Measurements from ENCODE around the gene ATF7IP2. TPM values are rescaled to one million over a fixed set of nuclear protein-coding genes. Genes with fewer than 3 reads are reported as not detected.
"Not testable (repeated sequence)": the region's sequence is repeated elsewhere in the genome, so short reads cannot be mapped to it uniquely, and the experiment has no call there.

The ATF7IP2 gene
- total and polyA plus RNA-seq, 2 of the 13 experiments (the other 11 are each of a cell fraction or from before 2014, with no cell fraction given): 117 to 217 TPM

DNA sequence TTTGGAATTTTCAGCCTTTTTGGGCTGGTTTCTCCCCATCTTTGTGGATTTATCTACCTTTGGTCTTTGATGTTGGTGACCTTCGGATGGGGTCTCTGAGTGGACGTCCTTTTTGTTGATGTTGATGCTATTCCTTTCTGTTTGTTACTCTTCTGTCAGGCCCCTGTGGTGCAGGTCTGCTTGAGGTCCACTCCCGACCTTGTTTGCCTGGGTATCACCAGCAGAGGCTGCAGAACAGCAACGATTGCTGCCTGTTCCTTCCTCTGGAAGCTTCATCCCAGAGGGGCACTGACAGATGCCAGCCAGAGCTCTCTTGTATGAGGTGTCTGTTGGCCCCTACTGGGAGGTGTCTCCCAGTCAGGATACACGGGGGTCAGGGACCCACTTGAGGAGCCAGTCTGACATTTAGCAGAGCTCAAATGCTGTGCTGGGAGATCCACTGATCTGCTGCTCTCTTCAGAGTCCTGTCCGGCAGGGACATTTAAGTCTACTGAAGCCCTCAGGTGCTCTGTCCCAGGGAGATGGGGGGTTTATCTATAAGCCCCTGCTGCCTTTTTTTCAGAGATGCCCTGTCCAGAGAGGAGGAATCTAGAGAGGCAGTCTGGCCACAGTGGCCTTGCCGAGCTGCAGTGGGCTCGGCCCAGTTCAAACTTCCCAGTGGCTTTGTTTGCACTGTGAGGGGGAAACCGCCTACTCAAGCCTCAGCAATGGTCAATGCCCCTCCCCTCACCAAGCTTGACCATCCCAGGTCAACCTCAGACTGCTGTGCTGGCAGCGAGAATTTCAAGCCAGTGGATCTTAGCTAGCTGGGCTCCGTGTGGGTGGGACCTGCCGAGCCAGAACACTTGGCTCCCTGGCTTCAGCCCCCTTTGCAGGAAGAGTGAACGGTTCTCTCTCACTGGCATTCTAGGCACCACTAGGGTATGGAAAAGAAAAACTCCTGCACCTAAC, 66.6 kb downstream of the ATF7IP2 start (continued):
- TF ChIP-seq POGZ (CRISPR knock-in tag; IDR thresholded peaks at IDR 0.05) (peak; percentile 94), ZMYM2 (CRISPR knock-in tag; IDR thresholded peaks at IDR 0.05) (0 out of 2 replicates have a peak, but pooled peaks have one; percentile 52), SOX6 (CRISPR knock-in tag; IDR thresholded peaks at IDR 0.05) (peak; percentile 81), SOX13 (IDR thresholded peaks at IDR 0.05) (0 out of 2 replicates have a peak, but pooled peaks have one; percentile 5), SOX13 (CRISPR knock-in tag; conservative IDR thresholded peaks at IDR 0.05 in 1 of 2, IDR thresholded peaks at IDR 0.05 in 1 of 2) (peak in 1 of 2 experiments; percentile 67; a peak in 2 of 4 replicates), NRL (CRISPR knock-in tag; IDR thresholded peaks at IDR 0.05; ENCODE audit: borderline replicate concordance) (peak; percentile 13; the same call in 1 of the 2 replicates), THAP8 (CRISPR knock-in tag; IDR thresholded peaks at IDR 0.05; ENCODE audit: borderline replicate concordance) (peak; percentile 83; the same call in 1 of the 2 replicates), HIVEP1 (CRISPR knock-in tag; IDR thresholded peaks at IDR 0.05) (peak; percentile 39; the same call in 1 of the 2 replicates), HDAC2 (CRISPR knock-in tag; IDR thresholded peaks at IDR 0.05) (peak; percentile 90), ERF (CRISPR knock-in tag; IDR thresholded peaks at IDR 0.05) (0 out of 2 replicates have a peak, but pooled peaks have one; percentile 29), KDM1A (CRISPR knock-in tag; IDR thresholded peaks at IDR 0.05) (0 out of 2 replicates have a peak, but pooled peaks have one; percentile 65), ZNF343 (CRISPR knock-in tag; IDR thresholded peaks at IDR 0.05) (peak; percentile 13; the same call in 1 of the 2 replicates), RAD21 (CRISPR knock-in tag; IDR thresholded peaks at IDR 0.05) (peak; percentile 69), TAF1 (CRISPR knock-in tag; IDR thresholded peaks at IDR 0.05) (peak; percentile 8; the same call in 1 of the 2 replicates), KDM3A (CRISPR knock-in tag; IDR thresholded peaks at IDR 0.05; ENCODE audit: low read depth) (peak; percentile 90), ISL2 (CRISPR knock-in tag; IDR thresholded peaks at IDR 0.05) (0 out of 2 replicates have a peak, but pooled peaks have one; percentile 47), ZBTB7A (CRISPR knock-in tag; IDR thresholded peaks at IDR 0.05) (peak; percentile 95), RBAK (CRISPR knock-in tag; IDR thresholded peaks at IDR 0.05) (0 out of 2 replicates have a peak, but pooled peaks have one; percentile 26)
- TF ChIP-seq SOX6 (IDR thresholded peaks at IDR 0.05): not testable (repeated sequence)
- TF ChIP-seq, protein P1, sequence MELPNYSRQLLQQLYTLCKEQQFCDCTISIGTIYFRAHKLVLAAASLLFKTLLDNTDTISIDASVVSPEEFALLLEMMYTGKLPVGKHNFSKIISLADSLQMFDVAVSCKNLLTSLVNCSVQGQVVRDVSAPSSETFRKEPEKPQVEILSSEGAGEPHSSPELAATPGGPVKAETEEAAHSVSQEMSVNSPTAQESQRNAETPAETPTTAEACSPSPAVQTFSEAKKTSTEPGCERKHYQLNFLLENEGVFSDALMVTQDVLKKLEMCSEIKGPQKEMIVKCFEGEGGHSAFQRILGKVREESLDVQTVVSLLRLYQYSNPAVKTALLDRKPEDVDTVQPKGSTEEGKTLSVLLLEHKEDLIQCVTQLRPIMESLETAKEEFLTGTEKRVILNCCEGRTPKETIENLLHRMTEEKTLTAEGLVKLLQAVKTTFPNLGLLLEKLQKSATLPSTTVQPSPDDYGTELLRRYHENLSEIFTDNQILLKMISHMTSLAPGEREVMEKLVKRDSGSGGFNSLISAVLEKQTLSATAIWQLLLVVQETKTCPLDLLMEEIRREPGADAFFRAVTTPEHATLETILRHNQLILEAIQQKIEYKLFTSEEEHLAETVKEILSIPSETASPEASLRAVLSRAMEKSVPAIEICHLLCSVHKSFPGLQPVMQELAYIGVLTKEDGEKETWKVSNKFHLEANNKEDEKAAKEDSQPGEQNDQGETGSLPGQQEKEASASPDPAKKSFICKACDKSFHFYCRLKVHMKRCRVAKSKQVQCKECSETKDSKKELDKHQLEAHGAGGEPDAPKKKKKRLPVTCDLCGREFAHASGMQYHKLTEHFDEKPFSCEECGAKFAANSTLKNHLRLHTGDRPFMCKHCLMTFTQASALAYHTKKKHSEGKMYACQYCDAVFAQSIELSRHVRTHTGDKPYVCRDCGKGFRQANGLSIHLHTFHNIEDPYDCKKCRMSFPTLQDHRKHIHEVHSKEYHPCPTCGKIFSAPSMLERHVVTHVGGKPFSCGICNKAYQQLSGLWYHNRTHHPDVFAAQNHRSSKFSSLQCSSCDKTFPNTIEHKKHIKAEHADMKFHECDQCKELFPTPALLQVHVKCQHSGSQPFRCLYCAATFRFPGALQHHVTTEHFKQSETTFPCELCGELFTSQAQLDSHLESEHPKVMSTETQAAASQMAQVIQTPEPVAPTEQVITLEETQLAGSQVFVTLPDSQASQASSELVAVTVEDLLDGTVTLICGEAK (IDR thresholded peaks at IDR 0.05): not testable (repeated sequence)
- TF ChIP-seq, protein P1 (CRISPR knock-in tag; IDR thresholded peaks at IDR 0.05): peak; percentile 80
